G401 (cell line): Measurements from ENCODE around the gene KRTAP4-8. TPM values are rescaled to one million over a fixed set of nuclear protein-coding genes. Genes with fewer than 3 reads are reported as not detected.
"Not testable (repeated sequence)": the region's sequence is repeated elsewhere in the genome, so short reads cannot be mapped to it uniquely, and the experiment has no call there.

Experiments
- DNase-seq: peaks from one replicate; pipeline ENCODE4 v3.0.0-alpha.2; 2015; ENCODE audit warnings: low spot score
- in situ Hi-C: cut with HindIII; loops from 2 replicates; pipeline ENCODE4 v1.10.0; 2016; ENCODE audit warnings: low sequenced_read_pairs, mixed read lengths
- total RNA-seq: library from RNA; depleted of rRNA; stranded (reverse); fragments of >200 nt; shearing (Covaris generic); gene quantifications from 2 replicates; pipeline ENCODE4 v1.2.3, GENCODE V29; 2014; rRNA removed

The KRTAP4-8 gene
- not detected in 2 replicates for total RNA-seq

DNA sequence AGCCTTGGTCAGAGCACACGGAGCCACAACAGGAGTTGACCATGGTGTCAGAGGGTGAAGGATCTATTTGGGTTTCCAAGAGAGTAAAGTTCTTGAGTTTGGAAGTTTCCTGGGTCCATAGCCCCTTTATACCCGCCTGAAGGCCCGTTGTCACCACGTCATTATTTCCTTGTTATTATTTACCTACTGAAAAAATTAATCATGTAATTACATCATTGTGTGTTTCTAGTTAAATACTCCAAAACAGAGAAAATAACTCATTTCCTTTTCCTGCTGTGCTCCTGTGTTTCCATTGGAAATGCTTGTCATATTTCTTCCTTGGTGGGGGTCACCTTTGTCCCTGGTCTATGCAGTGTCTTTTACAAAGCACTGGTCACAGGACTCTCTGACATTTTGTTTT, at the start of gene KRTAP4-8:
Gene KRTAP4-8, minus strand, starts transcription at position 101 of the 400 bp plus-strand sequence. Its CDS starts 58 bp downstream, at position 43.
- in situ Hi-C loops = no loop called here

DNA sequence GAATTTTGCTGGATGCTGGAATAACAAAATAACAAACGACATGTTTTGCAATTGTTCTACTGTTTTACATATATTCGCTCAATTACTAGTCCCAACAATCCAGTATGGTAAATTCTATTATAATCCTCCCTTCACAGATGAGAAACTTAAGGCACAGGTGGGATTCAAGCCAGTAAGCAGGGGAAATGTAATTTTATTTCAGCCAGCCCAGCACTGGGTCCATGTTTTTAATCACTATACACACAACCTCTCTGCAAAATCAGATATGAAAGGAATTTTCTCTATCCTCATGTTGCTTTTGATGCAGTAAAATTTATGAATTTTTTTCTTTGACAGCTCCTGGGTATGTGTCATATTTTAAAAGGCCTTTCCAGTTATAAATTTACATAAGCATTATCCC, 47.3 kb upstream of the KRTAP4-8 start:
- no peak for DNase-seq
- in situ Hi-C loops = no loop called here

More for the DNA sequence above, at the start of gene KRTAP4-8:
- no peak for DNase-seq

DNA sequence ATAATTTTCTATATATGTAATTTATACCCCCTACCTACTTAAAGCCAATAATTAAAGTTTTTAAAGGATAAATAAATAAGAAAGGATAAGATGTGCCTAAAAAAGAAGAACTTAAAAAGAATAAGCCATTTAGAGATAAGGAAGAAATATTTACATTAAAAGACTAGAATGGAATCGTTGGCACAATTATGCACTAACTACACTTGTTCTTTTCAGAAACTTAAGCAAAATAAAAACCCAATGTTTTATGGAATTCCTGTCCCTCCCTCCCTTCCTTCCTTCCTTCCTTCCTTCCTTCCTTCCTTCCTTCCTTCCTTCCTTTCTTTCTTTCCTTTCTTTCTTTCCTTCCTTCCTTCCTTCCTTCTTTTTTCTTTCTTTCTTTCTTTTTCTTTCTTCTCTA, 46.9 kb upstream of the KRTAP4-8 start:
- DNase-seq = no peak
- in situ Hi-C loops = no loop called here

DNA sequence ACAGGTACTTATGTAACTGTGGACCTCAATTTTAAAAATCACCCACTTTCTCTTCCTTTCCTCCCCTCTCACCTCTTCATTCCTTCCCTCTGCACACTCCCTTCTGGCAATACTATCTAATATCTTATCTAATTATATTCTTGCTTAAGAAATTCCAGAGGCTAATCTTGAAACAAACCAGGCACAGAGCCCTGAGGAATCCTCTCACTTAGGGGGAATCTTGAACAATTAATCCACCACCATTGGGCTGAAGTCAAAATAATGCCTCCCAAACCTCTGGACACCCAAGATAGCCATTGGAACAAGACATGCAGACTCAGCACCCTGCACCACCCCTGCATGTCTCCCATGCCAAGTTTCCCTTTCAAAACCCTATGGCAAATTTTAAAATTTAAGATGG, 43.4 kb upstream of the KRTAP4-8 start:
- in situ Hi-C loops = no loop called here
- DNase-seq = no peak

DNA sequence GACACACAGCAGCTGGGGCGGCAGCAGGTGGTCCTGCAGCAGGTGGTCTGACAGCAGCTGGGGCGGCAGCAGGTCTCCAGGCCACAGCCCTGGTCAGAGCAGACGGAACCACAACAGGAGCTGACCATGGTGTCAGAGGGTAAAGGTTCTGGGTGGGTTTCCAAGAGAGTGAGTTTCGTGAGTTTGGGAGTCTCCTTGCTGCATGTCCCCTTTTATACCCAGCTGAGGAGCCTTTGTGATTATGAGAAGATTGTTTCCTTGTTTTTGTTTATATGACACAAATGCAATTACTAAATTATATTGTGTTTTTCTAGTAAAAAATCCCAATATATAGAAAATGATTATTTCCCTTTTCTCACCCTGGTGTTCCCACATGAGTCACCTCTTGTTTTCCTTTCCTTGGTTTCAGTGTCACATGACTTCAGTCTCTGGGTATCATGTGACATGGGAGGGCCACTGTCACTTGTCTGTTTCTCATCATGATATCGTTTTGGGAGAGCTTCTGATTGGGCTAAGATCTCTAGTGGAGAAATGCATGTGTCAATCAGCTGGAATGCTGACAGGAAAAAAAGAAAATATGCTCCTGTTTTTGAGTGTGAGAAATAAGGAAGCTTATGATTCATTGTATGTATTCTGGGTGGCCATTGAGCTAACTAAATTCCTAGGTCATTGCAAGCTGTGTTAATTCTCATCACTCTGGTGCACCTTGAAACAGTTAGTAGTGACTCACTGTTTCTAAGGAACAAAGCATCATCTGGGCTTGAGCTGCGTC, 42.6 kb upstream of the KRTAP4-8 start, which contains the start of gene KRTAP4-6:
Gene KRTAP4-6, minus strand, starts transcription at position 185 of the 772 bp plus-strand sequence. Its CDS starts 57 bp downstream, at position 128.
- no peak for DNase-seq
- in situ Hi-C loops = no loop called here

DNA sequence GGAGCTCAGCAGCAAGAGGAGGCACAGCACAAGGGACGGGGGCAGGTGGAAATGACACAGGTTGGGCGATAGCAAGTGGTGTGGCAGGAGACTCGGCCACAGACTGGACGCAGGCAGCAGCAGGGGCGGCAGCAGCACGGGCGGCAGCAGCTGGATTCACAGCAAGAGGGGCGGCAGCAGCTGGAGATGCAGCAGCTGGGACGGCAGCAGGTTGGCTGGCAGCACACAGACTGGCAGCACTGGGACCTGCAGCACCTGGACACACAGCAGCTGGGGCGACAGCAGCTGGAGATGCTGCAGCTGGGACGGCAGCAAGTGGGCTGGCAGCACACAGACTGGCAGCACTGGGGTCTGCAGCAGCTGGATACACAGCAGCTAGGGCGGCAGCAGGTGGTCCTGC, 41.9 kb upstream of the KRTAP4-8 start:
- in situ Hi-C loops, DNase-seq: not testable (repeated sequence)

DNA sequence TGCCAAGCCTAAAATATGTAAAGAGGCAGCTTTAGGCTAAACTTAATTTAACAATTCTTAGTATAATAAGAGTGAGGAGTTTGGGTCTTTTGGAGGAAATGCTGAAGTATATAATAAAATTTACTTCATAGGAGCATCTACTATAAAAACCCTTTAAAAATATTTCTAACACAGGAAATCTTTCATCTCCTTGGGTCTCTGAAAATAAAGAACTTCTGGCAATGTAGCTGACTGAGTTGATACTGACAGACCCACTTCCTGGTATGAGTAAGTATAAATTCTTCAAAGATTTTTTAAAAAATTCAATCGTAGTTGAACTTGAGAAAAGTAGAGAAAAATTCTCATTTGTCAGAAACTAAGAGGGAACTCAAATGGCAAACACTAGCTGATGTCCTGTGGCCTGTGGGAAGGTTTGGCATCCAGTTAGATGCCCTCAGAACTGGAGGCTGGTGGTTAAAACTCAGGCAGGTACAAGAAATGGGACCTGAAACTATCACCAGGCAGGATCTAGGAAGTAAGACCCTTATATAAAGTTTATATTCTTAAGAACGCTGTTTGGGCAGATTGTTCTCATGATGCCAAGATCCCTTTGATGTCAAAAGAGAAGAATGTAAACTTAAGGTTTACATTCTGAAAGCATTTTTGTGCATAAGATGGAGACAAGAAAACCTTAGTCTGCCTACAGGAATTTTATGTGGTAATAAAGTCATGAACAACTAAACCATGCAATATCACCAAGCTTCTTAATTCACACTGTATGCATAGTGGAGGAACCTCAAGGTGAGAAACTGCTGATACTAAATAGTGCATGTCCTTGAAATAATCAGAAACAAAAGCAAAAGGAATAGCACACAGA, 36.2 kb upstream of the KRTAP4-8 start:
- DNase-seq = no peak
- in situ Hi-C loops = no loop called here

DNA sequence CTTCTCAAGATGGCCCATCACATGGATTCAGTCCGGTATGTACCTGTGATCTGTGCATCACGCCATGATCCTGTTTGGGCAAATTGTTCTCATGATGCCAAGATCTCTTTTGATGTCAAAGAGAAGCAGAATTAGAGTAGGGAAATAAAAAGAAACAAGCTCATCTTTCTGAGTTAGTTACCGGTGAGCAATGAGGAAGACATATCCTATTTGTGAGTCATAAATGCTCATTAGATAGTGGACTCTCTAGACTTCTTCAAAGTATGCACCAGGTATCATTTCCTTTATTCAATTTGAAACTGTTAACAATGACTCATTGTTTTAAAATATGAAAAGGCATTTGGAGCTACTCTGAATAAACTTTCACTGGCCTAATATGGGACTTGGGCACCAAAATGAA, 34.0 kb upstream of the KRTAP4-8 start:
- in situ Hi-C loops = no loop called here
- no peak for DNase-seq

DNA sequence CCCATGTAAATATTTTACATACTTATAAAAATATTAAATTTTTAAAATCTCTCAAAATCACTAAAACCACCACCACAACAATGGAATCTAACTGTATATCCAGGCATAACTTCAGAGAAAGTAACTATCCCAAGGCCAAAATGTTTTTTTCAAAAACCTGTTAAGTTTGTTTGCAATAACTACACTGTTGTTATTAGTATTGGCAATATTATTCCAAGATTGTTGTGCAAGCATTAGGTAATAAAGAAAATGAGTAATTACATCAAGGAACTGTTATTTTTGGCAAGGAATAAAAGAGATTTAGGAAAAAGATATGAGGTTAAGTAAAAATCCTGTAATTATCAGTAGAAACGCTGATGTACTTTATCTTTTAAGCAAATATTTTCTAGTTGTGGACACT, 29.4 kb upstream of the KRTAP4-8 start:
- DNase-seq = no peak
- in situ Hi-C loops = no loop called here

DNA sequence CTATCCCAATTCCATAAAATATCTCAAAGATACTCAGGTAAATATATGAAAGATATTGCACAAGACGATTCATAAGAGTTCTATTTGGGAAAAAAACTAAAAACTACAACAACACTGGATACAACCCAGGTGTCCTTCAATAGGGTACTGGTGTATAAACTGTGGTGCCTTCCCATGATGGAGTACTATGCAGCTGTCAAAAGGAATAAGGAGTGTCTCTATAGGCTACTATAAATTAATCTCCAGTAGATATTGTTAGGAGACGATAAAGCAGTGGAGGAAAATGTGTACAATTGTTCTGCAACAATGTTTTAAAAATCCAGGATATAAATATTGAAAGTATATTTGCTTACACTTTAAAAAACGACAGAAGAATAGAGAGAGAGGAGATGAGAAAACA, 28.5 kb upstream of the KRTAP4-8 start:
- in situ Hi-C loops = no loop called here
- no peak for DNase-seq

DNA sequence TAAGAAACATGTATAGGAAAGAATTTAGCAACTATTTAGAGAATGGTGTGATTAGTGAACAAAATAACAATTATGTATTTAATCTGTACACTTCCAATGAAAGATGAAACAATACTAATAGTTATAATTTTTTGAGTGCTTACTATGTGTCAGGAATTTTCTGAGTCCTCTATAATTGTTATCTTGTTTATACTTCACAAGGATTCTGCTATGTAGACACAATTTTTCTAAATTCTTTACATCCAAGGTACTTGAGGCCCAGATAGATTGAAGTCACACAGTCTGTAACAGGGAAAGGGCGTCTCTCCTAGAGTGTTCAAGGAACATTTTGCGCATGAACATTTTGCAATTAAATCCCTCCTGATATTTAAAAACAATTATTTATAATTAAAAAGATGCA, 27.1 kb upstream of the KRTAP4-8 start:
- in situ Hi-C loops = no loop called here
- DNase-seq = no peak

DNA sequence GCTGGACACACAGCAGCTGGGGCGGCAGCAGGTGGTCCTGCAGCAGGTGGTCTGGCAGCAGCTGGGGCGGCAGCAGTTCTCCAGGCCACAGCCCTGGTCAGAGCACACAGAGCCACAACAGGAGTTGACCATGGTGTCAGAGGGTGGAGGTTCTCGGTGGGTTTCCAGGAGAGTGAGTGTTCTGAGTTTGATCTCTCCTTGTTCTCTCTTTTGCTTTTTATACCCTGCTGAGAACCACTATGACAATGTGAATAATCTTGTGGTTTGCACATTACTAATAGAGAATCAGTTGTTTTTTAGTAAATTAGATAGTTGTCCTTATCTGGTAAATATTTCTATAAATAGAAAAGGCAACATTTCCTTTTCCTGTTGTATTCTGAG, 26.0 kb upstream of the KRTAP4-8 start, which contains the start of gene KRTAP4-12:
Gene KRTAP4-12, minus strand, starts transcription at position 192 of the 381 bp plus-strand sequence. Its CDS starts 60 bp downstream, at position 132.
- in situ Hi-C loops, DNase-seq: not testable (repeated sequence)

DNA sequence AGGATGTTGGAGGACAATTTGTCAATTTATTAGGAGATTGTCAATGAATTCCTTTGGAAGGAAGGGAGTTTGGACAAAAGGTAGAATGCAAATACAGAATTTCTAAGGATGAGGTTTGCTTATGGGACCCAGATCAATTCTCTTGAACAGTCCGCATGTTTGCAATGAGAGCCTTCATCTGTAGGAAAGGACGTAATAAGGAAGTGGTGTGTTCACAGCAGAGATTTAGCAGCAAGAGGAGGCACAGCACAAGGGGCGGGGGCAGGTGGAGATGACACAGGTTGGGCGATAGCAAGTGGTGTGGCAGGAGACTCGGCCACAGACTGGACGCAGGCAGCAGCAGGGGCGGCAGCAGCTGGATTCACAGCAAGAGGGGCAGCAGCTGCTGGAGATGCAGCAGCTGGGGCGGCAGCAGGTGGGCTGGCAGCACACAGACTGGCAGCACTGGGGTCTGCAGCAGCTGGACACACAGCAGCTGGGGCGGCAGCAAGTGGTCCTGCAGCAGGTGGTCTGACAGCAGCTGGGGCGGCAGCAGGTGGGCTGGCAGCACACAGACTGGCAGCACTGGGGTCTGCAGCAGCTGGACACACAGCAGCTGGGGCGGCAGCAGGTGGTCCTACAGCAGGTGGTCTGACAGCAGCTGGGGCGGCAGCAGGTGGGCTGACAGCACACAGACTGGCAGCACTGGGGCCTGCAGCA, 25.5 kb upstream of the KRTAP4-8 start:
- DNase-seq, in situ Hi-C loops: not testable (repeated sequence)

DNA sequence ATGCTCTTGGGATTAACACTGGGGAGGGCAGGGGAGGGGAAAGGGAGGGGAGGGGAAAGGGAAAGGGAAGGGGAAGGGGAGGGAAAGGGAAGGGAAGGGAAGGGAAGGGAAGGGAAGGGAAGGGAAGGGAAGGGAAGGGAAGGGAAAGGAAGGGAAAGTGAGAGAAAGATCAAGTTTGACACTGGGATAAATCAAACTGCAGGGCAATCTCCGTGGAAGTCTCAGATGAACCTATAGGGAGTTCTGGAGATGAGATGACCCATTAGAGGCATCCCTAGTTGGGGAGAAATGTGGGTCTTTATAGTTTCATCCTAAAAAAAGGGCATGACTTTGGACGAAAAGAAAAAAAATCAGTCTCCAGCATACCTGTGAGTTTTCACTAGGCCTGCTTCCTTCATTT, 23.8 kb upstream of the KRTAP4-8 start:
- in situ Hi-C loops = no loop called here
- no peak for DNase-seq

DNA sequence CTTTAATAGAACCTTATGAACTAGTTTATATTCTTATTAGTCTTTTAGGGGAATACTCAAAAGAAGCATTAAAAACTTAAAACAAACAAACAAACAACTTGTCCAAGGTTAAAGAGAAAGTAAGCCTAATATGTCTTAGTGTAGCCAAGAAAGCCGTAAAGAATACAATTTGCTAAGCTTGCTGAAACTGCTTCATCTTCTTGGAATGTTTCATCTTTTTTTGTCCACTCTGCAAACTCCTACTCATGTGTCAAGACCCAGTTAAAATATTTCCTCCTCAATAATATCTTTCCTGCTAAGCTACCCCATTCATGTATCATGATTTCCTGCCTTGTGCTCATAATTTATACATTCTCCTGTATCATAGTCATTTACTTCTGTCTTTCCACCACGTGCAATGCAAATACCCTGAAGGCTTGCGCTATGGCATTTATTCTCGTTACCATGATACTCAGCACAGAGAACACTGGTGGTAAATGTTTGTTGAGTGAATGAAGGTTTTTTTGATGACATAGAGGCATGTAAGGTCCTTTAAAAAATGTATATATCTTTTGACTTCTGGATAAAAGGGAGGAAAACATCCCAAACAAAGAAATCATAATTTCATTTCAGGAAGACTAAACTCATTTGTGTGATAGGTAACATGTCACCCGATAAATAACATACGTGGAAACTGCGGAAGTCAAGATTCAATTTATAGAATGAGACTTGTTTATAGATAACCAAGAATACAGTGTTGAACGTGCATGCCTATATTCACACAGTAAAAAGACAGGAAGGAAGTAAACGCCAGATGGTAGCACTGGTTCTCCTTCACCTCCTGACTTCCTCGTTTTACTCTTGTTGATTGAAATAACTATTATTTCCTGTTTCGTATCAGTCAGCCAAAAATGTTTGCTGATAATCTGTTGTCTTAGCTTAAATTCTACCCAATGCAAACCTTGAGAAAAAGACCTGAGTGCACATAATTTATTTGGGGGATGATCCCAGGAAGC, 22.1 kb upstream of the KRTAP4-8 start:
- DNase-seq, in situ Hi-C loops: not testable (repeated sequence)

DNA sequence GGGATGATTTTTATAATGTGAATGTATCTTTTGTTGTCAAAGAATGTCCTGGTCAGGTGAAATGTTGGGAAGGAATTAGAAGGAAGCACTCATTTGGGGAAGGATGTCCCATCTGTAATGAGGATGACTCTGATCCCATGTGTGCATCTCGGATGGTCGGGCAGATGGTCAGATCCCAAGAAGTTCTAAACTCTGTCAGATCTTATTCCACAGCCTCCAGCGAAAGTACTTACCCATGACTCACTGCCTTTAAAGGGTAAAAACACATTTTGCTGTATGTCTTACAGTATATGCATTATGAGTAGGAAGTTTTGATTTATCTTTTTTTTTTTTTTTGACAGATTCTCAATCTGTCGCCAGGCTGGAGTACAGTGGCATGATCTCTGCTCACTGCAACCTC, 20.8 kb upstream of the KRTAP4-8 start:
- DNase-seq = no peak
- in situ Hi-C loops = no loop called here

DNA sequence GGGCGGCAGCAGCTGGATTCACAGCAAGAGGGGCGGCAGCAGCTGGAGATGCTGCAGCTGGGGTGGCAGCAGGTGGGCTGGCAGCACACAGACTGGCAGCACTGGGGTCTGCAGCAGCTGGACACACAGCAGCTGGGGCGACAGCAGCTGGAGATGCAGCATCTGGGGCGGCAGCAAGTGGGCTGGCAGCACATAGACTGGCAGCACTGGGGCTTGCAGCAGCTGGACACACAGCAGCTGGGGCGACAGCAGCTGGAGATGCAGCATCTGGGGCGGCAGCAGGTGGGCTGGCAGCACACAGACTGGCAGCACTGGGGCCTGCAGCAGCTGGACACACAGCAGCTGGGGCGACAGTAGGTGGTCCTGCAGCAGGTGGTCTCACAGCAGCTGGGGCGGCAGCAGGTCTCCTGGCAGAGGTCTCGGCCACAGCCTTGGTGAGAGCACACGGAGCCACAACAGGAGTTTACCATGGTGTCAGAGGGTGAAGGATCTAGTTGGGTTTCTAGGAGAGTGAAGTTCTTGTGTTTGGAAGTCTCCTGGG, 20.0 kb upstream of the KRTAP4-8 start, which contains the start of gene KRTAP4-11:
Gene KRTAP4-11, minus strand, starts transcription at position 528 of the 541 bp plus-strand sequence. Its CDS starts 58 bp downstream, at position 470.
- DNase-seq, in situ Hi-C loops: not testable (repeated sequence)

DNA sequence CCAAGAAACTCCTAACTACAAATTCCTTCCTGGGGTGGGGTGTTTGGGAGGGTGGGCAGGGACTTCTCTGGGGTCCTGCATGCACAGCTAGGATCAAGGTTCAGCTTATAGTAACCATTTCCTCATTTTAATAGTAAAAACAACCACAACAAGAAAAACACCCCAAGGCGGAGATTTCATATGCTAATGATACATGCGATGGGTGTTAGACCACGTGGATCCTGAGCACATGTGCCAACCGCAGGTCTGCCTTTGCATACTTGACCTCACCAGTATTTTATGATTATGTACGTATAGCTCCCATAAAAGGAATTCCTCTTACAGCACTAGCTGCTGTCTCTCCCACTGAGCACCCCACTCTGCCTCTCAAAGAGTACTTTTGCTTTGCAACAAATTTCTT, 18.4 kb upstream of the KRTAP4-8 start:
- in situ Hi-C loops = no loop called here
- no peak for DNase-seq
